ENCODE data around the gene SLC16A13. TPM values are rescaled to one million over a fixed set of nuclear protein-coding genes. Genes with fewer than 3 reads are reported as not detected.

Gene SLC16A13
- total and polyA plus RNA-seq, 2 of the 8 experiments (the other 6 are each of a cell fraction or from before 2014, with no cell fraction given): 5.4 to 5.8 TPM

- TF ChIP-seq CEBPB (IDR thresholded peaks at IDR 0.05; ENCODE audit: low read depth, low read length) (no peak), EGR1 (IDR thresholded peaks at IDR 0.05; ENCODE audit: borderline replicate concordance, low read depth, low read length) (no peak), PHF8 (conservative IDR thresholded peaks at IDR 0.05; ENCODE audit: low read depth, low read length) (no peak)
These were observed 6.7 kb upstream of the SLC16A13 start (continued) for GRCh38 chr17:7029096-7029495.

Measured in H1 (cell line).